PC-3 (cell line): ENCODE measurements around the gene TNFRSF19. TPM values are rescaled to one million over a fixed set of nuclear protein-coding genes. Genes with fewer than 3 reads are reported as not detected.

Source experiments
- ATAC-seq: fragments of 200-7000 bp; cut with Tn5 transposase; 2 replicates; pipeline ENCODE4 v1.9.1; 2020; ENCODE audit warnings: mild to moderate bottlenecking, moderate library complexity
- BruUV-seq: library from RNA; stranded (reverse); fragments of 400-500 nt; replicated peaks from 2 replicates; lab custom pipeline; 2021; lab: Mats Ljungman, UMichigan
- CTCF ChIA-PET: fragments of 300-600 bp; sonication (Branson Sonifier 250); formaldehyde crosslinking; loops from one replicate; lab custom pipeline; 2022; ENCODE audit warnings: antibody characterized with exemption; lab: Charles Lee
- POLR2A ChIA-PET: fragments of 300-600 bp; sonication (Branson Sonifier 250); formaldehyde crosslinking; loops from one replicate; lab custom pipeline; 2022; ENCODE audit warnings: antibody characterized with exemption; ENCODE audit not compliant: unreplicated experiment; lab: Charles Lee
- DNase-seq: peaks from one replicate; pipeline ENCODE4 v3.0.0-alpha.2; 2015
- H2AFZ ChIP-seq: fragments of 300-600 bp; sonication (generic); 2 replicates; pipeline ENCODE4 v1.6.0; 2016; ENCODE audit warnings: antibody characterized with exemption, low read length
- H3F3A ChIP-seq: fragments of 300-600 bp; sonication (generic); one replicate; pipeline ENCODE4 v1.6.0; 2017; ENCODE audit warnings: antibody characterized with exemption, low read length, control low read depth, mild to moderate bottlenecking; ENCODE audit not compliant: unreplicated experiment
- H3K27ac ChIP-seq: fragments of 300-600 bp; sonication (generic); 2 replicates; pipeline ENCODE4 v1.5.1; 2016; ENCODE audit warnings: mild to moderate bottlenecking, low read length
- H3K27me3 ChIP-seq: fragments of 300-600 bp; sonication (generic); 2 replicates; pipeline ENCODE4 v1.6.1; 2016; ENCODE audit warnings: low read length, mixed read lengths
- H3K36me3 ChIP-seq: fragments of 300-600 bp; sonication (generic); 2 replicates; pipeline ENCODE4 v1.6.1; 2016; ENCODE audit warnings: low read depth, mixed run types, low read length, mixed read lengths
- H3K4me1 ChIP-seq: fragments of 300-600 bp; sonication (generic); 2 replicates; pipeline ENCODE4 v1.5.1; 2016; ENCODE audit warnings: low read length; ENCODE audit not compliant: insufficient read depth
- H3K4me2 ChIP-seq: fragments of 300-600 bp; sonication (generic); 2 replicates; pipeline ENCODE4 v1.6.0; 2016; ENCODE audit warnings: low read length
- H3K4me3 ChIP-seq: fragments of 300-600 bp; sonication (generic); 2 replicates; pipeline ENCODE4 v1.5.1; 2016; ENCODE audit warnings: mild to moderate bottlenecking, low read length, mixed read lengths
- H3K79me2 ChIP-seq: fragments of 300-600 bp; sonication (generic); 2 replicates; pipeline ENCODE4 v1.6.1; 2017; ENCODE audit warnings: low read length, mixed read lengths
- H3K9ac ChIP-seq: fragments of 300-600 bp; sonication (generic); 2 replicates; pipeline ENCODE4 v1.6.0; 2016; ENCODE audit warnings: mild to moderate bottlenecking, low read length
- H3K9me2 ChIP-seq: fragments of 300-600 bp; sonication (generic); replicated peaks from 2 replicates; pipeline ENCODE4 v1.6.1; 2016; ENCODE audit warnings: mixed run types, low read length, mixed read lengths
- H3K9me3 ChIP-seq: fragments of 300-600 bp; sonication (generic); 2 replicates; pipeline ENCODE4 v1.6.1; 2016; ENCODE audit warnings: low read length, mixed read lengths
- H4K20me1 ChIP-seq: fragments of 300-600 bp; sonication (generic); 2 replicates; pipeline ENCODE4 v1.6.1; 2016; ENCODE audit warnings: low read length, mixed read lengths
- CTCF ChIP-seq: fragments of 300-600 bp; sonication (generic); conservative IDR thresholded peaks from 2 replicates; pipeline ENCODE4 v1.5.1; 2017; ENCODE audit warnings: antibody characterized with exemption, low read depth, mild to moderate bottlenecking, low read length
- EZH2 ChIP-seq: fragments of 300-600 bp; sonication (generic); IDR thresholded peaks from one replicate; pipeline ENCODE4 v1.6.1; 2017; ENCODE audit warnings: antibody characterized with exemption, mild to moderate bottlenecking, low read length; ENCODE audit not compliant: unreplicated experiment
- EZH2phosphoT487 ChIP-seq: fragments of 300-600 bp; sonication (generic); IDR thresholded peaks from 2 replicates; pipeline ENCODE4 v1.6.1; 2018; ENCODE audit warnings: mild to moderate bottlenecking, antibody characterized with exemption, low read length, borderline replicate concordance
- intact Hi-C: fragments of 100-400 bp; cut with micrococcal nuclease; formaldehyde crosslinking; loops from 2 replicates; pipeline ENCODE4 v1.9.0; 2023
- total RNA-seq: library from RNA; depleted of rRNA; stranded (reverse); fragments of >200 nt; gene quantifications from 2 replicates; pipeline ENCODE4 v1.2.3, GENCODE V29; 2014

The TNFRSF19 gene
- total RNA-seq, 1 experiment from 2014 or later: 6.1 TPM

DNA sequence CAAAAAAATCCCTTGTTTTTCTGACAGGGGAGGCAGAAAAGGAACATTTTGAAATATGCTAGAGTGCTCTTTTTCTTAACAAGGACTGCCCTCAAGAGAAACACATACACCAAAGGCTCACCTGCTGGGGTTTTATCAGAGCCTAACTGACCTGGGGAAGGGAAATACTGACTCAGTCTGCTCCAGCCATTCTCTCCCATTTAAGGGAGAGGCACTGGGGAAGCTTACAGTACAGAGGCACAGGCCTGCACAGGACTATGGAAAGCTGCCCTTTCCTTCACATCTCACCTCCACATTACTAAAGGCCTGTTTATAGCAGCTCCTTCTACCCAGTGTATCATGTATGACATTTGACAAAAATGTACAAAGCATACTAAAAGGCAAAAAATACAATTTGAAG, 30.3 kb downstream of the TNFRSF19 start:
- Histone ChIP-seq H3K79me2 (no peaks in the 10 kb centered on the region), H3K27ac (no peak overlapping the region), H3K9ac (no peak overlapping the region), H3F3A (no peaks in the 10 kb centered on the region), H4K20me1 (no peaks in the 10 kb centered on the region), H3K36me3 (no peaks in the 10 kb centered on the region), H3K4me3 (no peak overlapping the region), H3K4me1 (peaks cover 24% of the 10 kb centered on the region), H3K4me2 (no peak overlapping the region), H2AFZ (no peak overlapping the region), H3K9me2 (no peaks in the 10 kb centered on the region), H3K27me3 (no peaks in the 10 kb centered on the region), H3K9me3 (no peaks in the 10 kb centered on the region)
- ChIA-PET CTCF (no interaction called here), POLR2A (no interaction called here)
- ATAC-seq: no peak
- intact Hi-C loops: loop anchor here (10.0 kb wide), 1 partner anchor 74 kb away; no protein-coding TSS in a partner anchor
- no peak for DNase-seq
- no peak for TF ChIP-seq EZH2phosphoT487
- no peak for TF ChIP-seq CTCF
- no peak for TF ChIP-seq EZH2
- no TSS peak for BruUV-seq

DNA sequence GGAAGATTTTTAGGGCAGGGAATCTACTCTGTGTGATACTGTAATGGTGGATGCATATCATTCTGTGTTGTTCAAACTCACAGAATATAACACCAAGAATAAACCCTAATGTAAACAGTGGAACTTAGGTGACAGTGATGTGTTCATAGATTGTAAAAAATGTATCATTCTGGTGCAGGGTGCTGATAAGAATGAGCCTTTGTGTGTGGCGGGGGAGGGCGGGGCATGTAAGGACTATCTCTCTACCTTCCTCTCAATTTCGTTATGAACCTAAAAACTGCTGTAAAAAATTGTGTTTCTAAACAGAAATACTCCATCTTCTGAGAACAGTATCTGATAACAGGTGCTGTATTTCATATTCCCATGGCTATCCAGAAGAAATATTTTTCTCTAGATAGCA, 35.6 kb downstream of the TNFRSF19 start:
- CTCF ChIA-PET: no interaction called here
- Histone ChIP-seq H3K9ac (no peak overlapping the region), H2AFZ (no peak overlapping the region), H3K4me3 (no peak overlapping the region), H3K36me3 (no peaks in the 10 kb centered on the region), H3F3A (no peaks in the 10 kb centered on the region), H3K9me2 (no peaks in the 10 kb centered on the region), H3K27me3 (no peaks in the 10 kb centered on the region), H4K20me1 (no peaks in the 10 kb centered on the region), H3K79me2 (no peaks in the 10 kb centered on the region), H3K4me1 (peaks cover 21% of the 10 kb centered on the region), H3K4me2 (no peak overlapping the region), H3K9me3 (no peaks in the 10 kb centered on the region), H3K27ac (no peak overlapping the region)
- BruUV-seq: no TSS peak
- DNase-seq (no peak), ATAC-seq (no peak)
- TF ChIP-seq EZH2phosphoT487: no peak
- no peak for TF ChIP-seq CTCF
- TF ChIP-seq EZH2: no peak
- POLR2A ChIA-PET: no interaction called here
- intact Hi-C loops: loop anchor here (10.0 kb wide), 1 partner anchor 69 kb away; no protein-coding TSS in a partner anchor

- BruUV-seq: no TSS peak
- POLR2A ChIA-PET: no interaction called here
- H2AFZ ChIP-seq: no peak overlapping the region
These were observed 37.9 kb downstream of the TNFRSF19 start for GRCh38 chr13:23608138-23608537.

More at GRCh38 chr13:23608138-23608537, 37.9 kb downstream of the TNFRSF19 start:
- H3K27ac ChIP-seq: no peak overlapping the region
- H3K9ac ChIP-seq: no peak overlapping the region
- H3K79me2 ChIP-seq: no peaks in the 10 kb centered on the region
- CTCF ChIA-PET: no interaction called here
- TF ChIP-seq EZH2phosphoT487: no peak
- TF ChIP-seq CTCF: no peak
- TF ChIP-seq EZH2: no peak
- ATAC-seq: no peak
- intact Hi-C loops: loop anchor here (10.0 kb wide), 1 partner anchor 67 kb away; no protein-coding TSS in a partner anchor
- no peak overlapping the region for H3K4me2 ChIP-seq
- H3K27me3 ChIP-seq: no peaks in the 10 kb centered on the region
- H3F3A ChIP-seq: no peaks in the 10 kb centered on the region
- H3K4me1 ChIP-seq: peaks cover 26% of the 10 kb centered on the region
- H3K9me2 ChIP-seq: no peaks in the 10 kb centered on the region
- no peak for DNase-seq
- no peaks in the 10 kb centered on the region for H4K20me1 ChIP-seq
- no peaks in the 10 kb centered on the region for H3K36me3 ChIP-seq
- H3K9me3 ChIP-seq: no peaks in the 10 kb centered on the region
- H3K4me3 ChIP-seq: no peak overlapping the region
